Body of pancreas (tissue), 4 donors: ENCODE measurements around the gene ADAMTSL1. TPM values are rescaled to one million over a fixed set of nuclear protein-coding genes. Genes with fewer than 3 reads are reported as not detected.

ENCODE experiments used
- ATAC-seq: fragments of 150-250 bp; one replicate; pipeline ENCODE4 v1.9.1; 2016
- DNase-seq, 4 donors: peaks; one replicate each; pipeline ENCODE4 v3.0.0-alpha.2; 2019
- H3K27ac ChIP-seq, 4 donors: fragments of 200-600 bp; sonication (generic); 1 replicate in 3 of 4; 2 replicates in 1 of 4; pipeline versions ENCODE4 v1.5.1 to v1.6.1; 2016 to 2019; ENCODE audit warnings: mild to moderate bottlenecking in 1 of 4, mixed read lengths in 1 of 4, moderate library complexity in 1 of 4
- H3K27me3 ChIP-seq, 2 donors: fragments of 200-600 bp; sonication (generic); one replicate each; pipeline ENCODE4 v1.6.0; 2016; ENCODE audit warnings: mild to moderate bottlenecking in 1 of 2
- H3K36me3 ChIP-seq, 2 donors: fragments of 200-600 bp; sonication (generic); replicated peaks in 1 of 2; 2 replicates each; pipeline ENCODE4 v1.5.1; 2016; ENCODE audit warnings: low read depth in 2 of 2; ENCODE audit not compliant: insufficient read depth in 1 of 2
- H3K4me1 ChIP-seq: fragments of 200-600 bp; sonication (generic); one replicate; pipeline ENCODE4 v1.6.0; 2016
- H3K4me3 ChIP-seq, 2 donors: fragments of 200-600 bp; sonication (generic); 1 replicate in 1 of 2; 2 replicates in 1 of 2; pipeline ENCODE4 v1.5.1; 2016 to 2019
- H3K9me3 ChIP-seq, 3 donors: fragments of 200-600 bp; sonication (generic); 1 replicate in 2 of 3; 2 replicates in 1 of 3; pipeline ENCODE4 v1.5.1; 2016
- CTCF ChIP-seq, 7 experiments: fragments of 450-650 bp in 4 of 7; fragments of 200-600 bp in 3 of 7; sonication (generic) in 3 of 7; IDR thresholded peaks; one replicate each; pipeline ENCODE4 v1.5.1; 2016 to 2019; ENCODE audit warnings: antibody characterized with exemption in 7 of 7
- POLR2A ChIP-seq, 3 donors: fragments of 450-650 bp; IDR thresholded peaks; one replicate each; pipeline ENCODE4 v1.6.1; 2016; ENCODE audit warnings: antibody characterized with exemption in 3 of 3, mild to moderate bottlenecking in 2 of 3
- WGBS, 2 donors: methylation state at CpG; one replicate each; pipeline ENCODE4 v1.1.5; 2017; 5-methylcytosine and 5-hydroxymethylcytosine counted together
- intact Hi-C: fragments of 100-400 bp; cut with DNase I; formaldehyde crosslinking; loops from one replicate; pipeline ENCODE4 v1.15.1; 2023
- total RNA-seq, 2 donors: library from RNA; depleted of rRNA; stranded (reverse); fragments of >200 nt; gene quantifications; one replicate each; pipeline ENCODE4 v1.1.0, GENCODE V29; 2016

The ADAMTSL1 gene
- total RNA-seq, 2 donors from 2014 or later, result 0.52 to 0.99 TPM

GRCh38 chr9:18881758-18882157, 407.8 kb downstream of the ADAMTSL1 start:
- Histone ChIP-seq H3K4me3 (no peak overlapping the region), H3K27me3 (no peaks in the 10 kb centered on the region), H3K9me3 (no peaks in the 10 kb centered on the region), H3K36me3 (no peaks in the 10 kb centered on the region), H3K27ac (no peak overlapping the region), H3K4me1 (no peaks in the 10 kb centered on the region)
- DNase-seq, result no peak
- intact Hi-C loops, result no loop called here
- 60 to 83% methylated on average over 2 of the region's 2 CpGs for WGBS, 2 donors
- TF ChIP-seq POLR2A (IDR thresholded peaks at IDR 0.05), result no peak
- TF ChIP-seq CTCF (IDR thresholded peaks at IDR 0.05), result no peak
- ATAC-seq, result no peak

- Histone ChIP-seq H3K36me3 (no peaks in the 10 kb centered on the region), H3K9me3 (no peaks in the 10 kb centered on the region), H3K4me1 (no peaks in the 10 kb centered on the region), H3K4me3 (no peak overlapping the region), H3K27me3 (no peaks in the 10 kb centered on the region), H3K27ac (no peak overlapping the region)
- intact Hi-C loops, result no loop called here
- WGBS, 2 donors, result 80 to 95% methylated on average over 1 of the region's 1 CpG
- DNase-seq, result no peak
- TF ChIP-seq POLR2A (IDR thresholded peaks at IDR 0.05), result no peak
- TF ChIP-seq CTCF (IDR thresholded peaks at IDR 0.05), result no peak
- no peak for ATAC-seq
These were observed 413.6 kb downstream of the ADAMTSL1 start for GRCh38 chr9:18887546-18887945.

GRCh38 chr9:18888290-18888689, 414.3 kb downstream of the ADAMTSL1 start:
- Histone ChIP-seq H3K9me3 (no peaks in the 10 kb centered on the region), H3K36me3 (no peaks in the 10 kb centered on the region), H3K27me3 (no peaks in the 10 kb centered on the region), H3K27ac (no peak overlapping the region), H3K4me1 (no peaks in the 10 kb centered on the region), H3K4me3 (no peak overlapping the region)
- 86 to 100% methylated on average over 1 of the region's 1 CpG for WGBS, 2 donors
- ATAC-seq (no peak), DNase-seq (no peak)
- intact Hi-C loops, result no loop called here
- TF ChIP-seq POLR2A (IDR thresholded peaks at IDR 0.05), result no peak

GRCh38 chr9:18889550-18889949, 415.6 kb downstream of the ADAMTSL1 start:
- no peak overlapping the region for H3K27ac ChIP-seq
- WGBS, 2 donors, result 82 to 91% methylated on average over 12 of the region's 12 CpGs
- ATAC-seq, result no peak
- no peak overlapping the region for H3K4me3 ChIP-seq
- H3K9me3 ChIP-seq, result no peaks in the 10 kb centered on the region
- DNase-seq, result no peak
- H3K27me3 ChIP-seq, result no peaks in the 10 kb centered on the region
- H3K36me3 ChIP-seq, result no peaks in the 10 kb centered on the region
- TF ChIP-seq CTCF (IDR thresholded peaks at IDR 0.05) (no peak), POLR2A (IDR thresholded peaks at IDR 0.05) (no peak)
- H3K4me1 ChIP-seq, result no peaks in the 10 kb centered on the region
- intact Hi-C loops, result no loop called here

- Histone ChIP-seq H3K4me1 (no peaks in the 10 kb centered on the region), H3K9me3 (peaks cover 0 to 4% (median 0%) of the 10 kb centered on the region in 3 donors), H3K36me3 (no peaks in the 10 kb centered on the region), H3K27ac (no peak overlapping the region), H3K4me3 (no peak overlapping the region), H3K27me3 (no peaks in the 10 kb centered on the region)
- 25 to 47% methylated on average over 4 of the region's 4 CpGs for WGBS, 2 donors
- no peak for TF ChIP-seq POLR2A (IDR thresholded peaks at IDR 0.05)
- no peak for TF ChIP-seq CTCF (IDR thresholded peaks at IDR 0.05)
- DNase-seq, result no peak
- intact Hi-C loops, result no loop called here
- no peak for ATAC-seq
These were observed 416.4 kb downstream of the ADAMTSL1 start for GRCh38 chr9:18890372-18890771.
